HG03520 (cell line): ENCODE results near the gene ZNF813.
"Not testable (repeated sequence)": the region's sequence is repeated elsewhere in the genome, so short reads cannot be mapped to it uniquely, and the experiment has no call there.

ENCODE experiments used
- ATAC-seq: cut with Tn5 transposase; IDR thresholded peaks from one replicate; pipeline ENCODE4 v1.9.1; 2021; ENCODE audit warnings: mild to moderate bottlenecking, moderate library complexity; ENCODE audit not compliant: unreplicated experiment

Gene ZNF813

GRCh38 chr19:53475470-53475869 is 7.9 kb downstream of the ZNF813 start:
- not testable (repeated sequence) for ATAC-seq

GRCh38 chr19:53483751-53484150 is 16.2 kb downstream of the ZNF813 start:
- not testable (repeated sequence) for ATAC-seq

- ATAC-seq, result no peak
Observed at GRCh38 chr19:53485046-53486004, 17.8 kb downstream of the ZNF813 start.

- no peak for ATAC-seq
Observed at GRCh38 chr19:53492153-53492552, 24.6 kb downstream of the ZNF813 start.

GRCh38 chr19:53497311-53498023 is 29.9 kb downstream of the ZNF813 start:
- not testable (repeated sequence) for ATAC-seq

- ATAC-seq, result not testable (repeated sequence)
Observed at GRCh38 chr19:53498024-53498395, 30.5 kb downstream of the ZNF813 start.

GRCh38 chr19:53503151-53503550 is 35.6 kb downstream of the ZNF813 start:
- ATAC-seq, result not testable (repeated sequence)

GRCh38 chr19:53503671-53504364 is 36.3 kb downstream of the ZNF813 start:
- ATAC-seq, result not testable (repeated sequence)

- ATAC-seq, result not testable (repeated sequence)
Observed at GRCh38 chr19:53504365-53504703, 36.8 kb downstream of the ZNF813 start.

- ATAC-seq, result no peak
Observed at GRCh38 chr19:53504885-53505284, 37.4 kb downstream of the ZNF813 start.

GRCh38 chr19:53506728-53507127 is 39.2 kb downstream of the ZNF813 start:
- no peak for ATAC-seq

GRCh38 chr19:53507523-53508442 is 40.2 kb downstream of the ZNF813 start:
- no peak for ATAC-seq

- ATAC-seq, result no peak
Observed at GRCh38 chr19:53509443-53509842, 41.9 kb downstream of the ZNF813 start.

- ATAC-seq, result no peak
Observed at GRCh38 chr19:53509845-53510244, 42.3 kb downstream of the ZNF813 start.

GRCh38 chr19:53511357-53511756 is 43.8 kb downstream of the ZNF813 start:
- no peak for ATAC-seq

GRCh38 chr19:53511933-53512374 is 44.4 kb downstream of the ZNF813 start:
- no peak for ATAC-seq

- not testable (repeated sequence) for ATAC-seq
Observed at GRCh38 chr19:53515047-53515446, 47.5 kb downstream of the ZNF813 start.

GRCh38 chr19:53517114-53517741 is 49.7 kb downstream of the ZNF813 start:
- no peak for ATAC-seq

- no peak for ATAC-seq
Observed at GRCh38 chr19:53518121-53518520, 50.6 kb downstream of the ZNF813 start.

GRCh38 chr19:53518716-53519115 is 51.2 kb downstream of the ZNF813 start:
- no peak for ATAC-seq
